SU-DHL-6 (cell line): ENCODE data around the gene SLC4A8.
"Not testable (repeated sequence)": the region's sequence is repeated elsewhere in the genome, so short reads cannot be mapped to it uniquely, and the experiment has no call there.

Source experiments
- EZH2phosphoT487 ChIP-seq: fragments of 200-600 bp; sonication (generic), shearing (Covaris generic); conservative IDR thresholded peaks from 2 replicates; pipeline ENCODE4 v1.6.1; 2018; ENCODE audit warnings: mild to moderate bottlenecking, antibody characterized with exemption, low read length, moderate library complexity, mixed read lengths
- TF ChIP-seq, protein P1 (sequence below): fragments of 200-600 bp; sonication (generic); IDR thresholded peaks from one replicate; pipeline ENCODE4 v1.5.1; 2017; ENCODE audit warnings: antibody characterized with exemption, mild to moderate bottlenecking, low read length, moderate library complexity; ENCODE audit not compliant: insufficient read depth, poor library complexity, severe bottlenecking

DNA sequence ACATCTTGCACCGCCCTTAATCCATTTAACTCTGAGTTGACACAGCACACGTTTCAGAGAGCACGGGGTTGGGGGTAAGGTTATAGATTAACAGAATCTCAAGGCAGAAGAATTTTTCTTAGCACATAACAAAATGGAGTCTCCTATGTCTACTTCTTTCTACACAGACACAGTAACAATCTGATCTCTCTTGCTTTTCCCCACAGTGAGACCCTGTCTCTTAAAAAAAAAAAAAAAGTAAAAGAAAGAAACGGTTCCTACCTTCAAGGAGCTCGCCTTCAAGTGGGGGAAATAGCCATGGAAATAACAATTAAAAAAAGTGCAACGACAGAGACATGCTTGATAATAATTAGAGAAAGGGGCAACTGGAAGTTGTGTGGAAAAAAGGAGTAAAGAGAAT is 30.4 kb downstream of the SLC4A8 start:
- TF ChIP-seq, protein P1, sequence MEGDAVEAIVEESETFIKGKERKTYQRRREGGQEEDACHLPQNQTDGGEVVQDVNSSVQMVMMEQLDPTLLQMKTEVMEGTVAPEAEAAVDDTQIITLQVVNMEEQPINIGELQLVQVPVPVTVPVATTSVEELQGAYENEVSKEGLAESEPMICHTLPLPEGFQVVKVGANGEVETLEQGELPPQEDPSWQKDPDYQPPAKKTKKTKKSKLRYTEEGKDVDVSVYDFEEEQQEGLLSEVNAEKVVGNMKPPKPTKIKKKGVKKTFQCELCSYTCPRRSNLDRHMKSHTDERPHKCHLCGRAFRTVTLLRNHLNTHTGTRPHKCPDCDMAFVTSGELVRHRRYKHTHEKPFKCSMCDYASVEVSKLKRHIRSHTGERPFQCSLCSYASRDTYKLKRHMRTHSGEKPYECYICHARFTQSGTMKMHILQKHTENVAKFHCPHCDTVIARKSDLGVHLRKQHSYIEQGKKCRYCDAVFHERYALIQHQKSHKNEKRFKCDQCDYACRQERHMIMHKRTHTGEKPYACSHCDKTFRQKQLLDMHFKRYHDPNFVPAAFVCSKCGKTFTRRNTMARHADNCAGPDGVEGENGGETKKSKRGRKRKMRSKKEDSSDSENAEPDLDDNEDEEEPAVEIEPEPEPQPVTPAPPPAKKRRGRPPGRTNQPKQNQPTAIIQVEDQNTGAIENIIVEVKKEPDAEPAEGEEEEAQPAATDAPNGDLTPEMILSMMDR: not testable (repeated sequence)
- not testable (repeated sequence) for TF ChIP-seq EZH2phosphoT487
